ENCODE data around the gene HS2ST1.

HS2ST1 gene

GRCh38 chr1:87117761-87118368 is 203.4 kb downstream of the HS2ST1 start:
- ATAC-seq, result no peak

GRCh38 chr1:87119541-87120140 is 205.2 kb downstream of the HS2ST1 start:
- ATAC-seq, result no peak

GRCh38 chr1:87120779-87121178 is 206.3 kb downstream of the HS2ST1 start:
- no peak for ATAC-seq

- ATAC-seq, result no peak
Measured at GRCh38 chr1:87121711-87122163, 207.3 kb downstream of the HS2ST1 start.

- ATAC-seq, result no peak
Measured at GRCh38 chr1:87122243-87122642, 207.8 kb downstream of the HS2ST1 start.

GRCh38 chr1:87123610-87124009 is 209.2 kb downstream of the HS2ST1 start:
- ATAC-seq, result no peak

- ATAC-seq, result no peak
Measured at GRCh38 chr1:87126886-87127505, 212.6 kb downstream of the HS2ST1 start.

GRCh38 chr1:87127581-87127980 is 213.1 kb downstream of the HS2ST1 start:
- no peak for ATAC-seq

GRCh38 chr1:87129038-87129437 is 214.6 kb downstream of the HS2ST1 start:
- no peak for ATAC-seq

- ATAC-seq, result no peak
Measured at GRCh38 chr1:87129606-87130005, 215.2 kb downstream of the HS2ST1 start.

GRCh38 chr1:87130438-87130837 is 216.0 kb downstream of the HS2ST1 start:
- ATAC-seq, result no peak

GRCh38 chr1:87131809-87132283 is 217.4 kb downstream of the HS2ST1 start:
- peak; percentile 84 to 86 for ATAC-seq

GRCh38 chr1:87132284-87132870 is 217.9 kb downstream of the HS2ST1 start:
- ATAC-seq, result peak; percentile 9 to 19

GRCh38 chr1:87134061-87134460 is 219.6 kb downstream of the HS2ST1 start:
- no peak for ATAC-seq

- ATAC-seq, result no peak
Measured at GRCh38 chr1:87134625-87135328, 220.3 kb downstream of the HS2ST1 start.

GRCh38 chr1:87135329-87135712 is 220.9 kb downstream of the HS2ST1 start:
- ATAC-seq, result no peak

GRCh38 chr1:87136607-87137341 is 222.3 kb downstream of the HS2ST1 start:
- no peak for ATAC-seq

- no peak for ATAC-seq
Measured at GRCh38 chr1:87137342-87137739, 222.9 kb downstream of the HS2ST1 start.

- ATAC-seq, result no peak
Measured at GRCh38 chr1:87140831-87141540, 226.6 kb downstream of the HS2ST1 start.

- ATAC-seq, result no peak
Measured at GRCh38 chr1:87141556-87141955, 227.1 kb downstream of the HS2ST1 start.

GRCh38 chr1:87143413-87144135 is 229.1 kb downstream of the HS2ST1 start:
- ATAC-seq, result no peak
